Stimulated activated naive CD4-positive, alpha-beta T cell treated with Interleukin-2 at 50 U/mL for 16 hours (primary cell): Measurements from ENCODE around the gene SACM1L.

Source experiments
- DNase-seq: peaks from one replicate; lab custom pipeline; 2025; lab: John Stamatoyannopoulos, UW

SACM1L gene

GRCh38 chr3:45688882-45689786 lies at the start of gene SACM1L:
SACM1L (plus strand) TSS chr3:45689396; CDS start chr3:45689466, 70 bp downstream.
- DNase-seq = peak; percentile 96

- no peak for DNase-seq
Observed at GRCh38 chr3:45640091-45640507, 49.1 kb upstream of the SACM1L start.

GRCh38 chr3:45640724-45641361 lies 48.4 kb upstream of the SACM1L start:
- DNase-seq = no peak

GRCh38 chr3:45641756-45642155 lies 47.4 kb upstream of the SACM1L start:
- no peak for DNase-seq

GRCh38 chr3:45642731-45643152 lies 46.5 kb upstream of the SACM1L start:
- DNase-seq = no peak

- no peak for DNase-seq
Observed at GRCh38 chr3:45644063-45644790, 45.0 kb upstream of the SACM1L start.

- DNase-seq = no peak
Observed at GRCh38 chr3:45644791-45645201, 44.4 kb upstream of the SACM1L start.

- DNase-seq = no peak
Observed at GRCh38 chr3:45646051-45646585, 43.1 kb upstream of the SACM1L start.

GRCh38 chr3:45647148-45647619 lies 42.0 kb upstream of the SACM1L start:
- no peak for DNase-seq

- DNase-seq = no peak
Observed at GRCh38 chr3:45653205-45653604, 36.0 kb upstream of the SACM1L start.

GRCh38 chr3:45654397-45654944 lies 34.7 kb upstream of the SACM1L start:
- DNase-seq = no peak

GRCh38 chr3:45655906-45656305 lies 33.3 kb upstream of the SACM1L start:
- DNase-seq = no peak

GRCh38 chr3:45656575-45657363 lies 32.4 kb upstream of the SACM1L start:
- DNase-seq = peak; percentile 84

GRCh38 chr3:45657853-45658252 lies 31.3 kb upstream of the SACM1L start:
- no peak for DNase-seq

- no peak for DNase-seq
Observed at GRCh38 chr3:45659661-45660566, 29.3 kb upstream of the SACM1L start.

GRCh38 chr3:45660567-45660901 lies 28.7 kb upstream of the SACM1L start:
- no peak for DNase-seq

GRCh38 chr3:45664578-45664977 lies 24.6 kb upstream of the SACM1L start:
- peak; percentile 75 for DNase-seq

GRCh38 chr3:45665101-45665572 lies 24.1 kb upstream of the SACM1L start:
- peak; percentile 23 for DNase-seq

- no peak for DNase-seq
Observed at GRCh38 chr3:45666757-45667431, 22.3 kb upstream of the SACM1L start.
